Fibroblast of villous mesenchyme (primary cell): Measurements from ENCODE around the gene MRPL2. TPM values are rescaled to one million over a fixed set of nuclear protein-coding genes. Genes with fewer than 3 reads are reported as not detected.
"Not testable (repeated sequence)": the region's sequence is repeated elsewhere in the genome, so short reads cannot be mapped to it uniquely, and the experiment has no call there.

ENCODE experiments used
- DNase-seq: peaks from one replicate; pipeline ENCODE4 v3.0.0-alpha.2; 2010; ENCODE audit warnings: low read depth
- H3K4me3 ChIP-seq: 2 replicates; pipeline ENCODE4 v1.5.1; 2011; ENCODE audit warnings: low read depth, mild to moderate bottlenecking, low read length
- CTCF ChIP-seq: IDR thresholded peaks from 2 replicates; pipeline ENCODE4 v1.5.1; 2012; ENCODE audit warnings: low read depth, mild to moderate bottlenecking, low read length; ENCODE audit not compliant: insufficient read depth
- total RNA-seq: library from RNA; depleted of rRNA; stranded (reverse); fragments of >200 nt; gene quantifications from 2 replicates; pipeline ENCODE4 v1.2.3, GENCODE V29; 2012

MRPL2 gene
- total RNA-seq, 1 donor = 20.7 TPM

- no peak for TF ChIP-seq CTCF
- peak overlapping the region; percentile 93 for H3K4me3 ChIP-seq
- DNase-seq = no peak
Measured at GRCh38 chr6:43052225-43052841, 6.9 kb downstream of the MRPL2 start.

GRCh38 chr6:43050981-43051380, 8.3 kb downstream of the MRPL2 start:
- no peak for DNase-seq
- TF ChIP-seq CTCF = no peak
- H3K4me3 ChIP-seq = no peak overlapping the region

- H3K4me3 ChIP-seq = no peak overlapping the region
- no peak for TF ChIP-seq CTCF
- no peak for DNase-seq
Measured at GRCh38 chr6:43047998-43048397, 11.2 kb downstream of the MRPL2 start.

- TF ChIP-seq CTCF = no peak
- DNase-seq = no peak
- no peak overlapping the region for H3K4me3 ChIP-seq
Measured at GRCh38 chr6:43045371-43045930, 13.8 kb downstream of the MRPL2 start.

DNA sequence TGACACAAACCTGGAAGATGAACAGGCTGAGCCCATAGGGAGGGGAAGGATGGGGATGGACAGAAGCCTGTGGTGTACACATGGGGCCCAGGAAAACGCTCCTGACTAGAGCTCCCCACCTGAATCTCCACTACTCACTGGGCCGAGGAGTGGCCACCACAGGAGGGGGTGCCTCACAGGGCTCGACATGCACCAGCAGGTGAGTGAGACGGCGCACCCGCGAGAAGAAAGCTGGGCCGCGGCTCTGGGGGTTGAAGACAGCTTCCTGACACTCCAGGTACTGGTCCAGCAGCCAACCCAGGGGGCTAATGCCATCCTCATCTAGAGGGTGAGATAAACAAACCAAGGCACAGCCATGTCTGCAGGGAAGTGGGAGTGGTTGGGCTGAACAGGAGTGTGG, 15.9 kb downstream of the MRPL2 start:
- no peak overlapping the region for H3K4me3 ChIP-seq

DNA sequence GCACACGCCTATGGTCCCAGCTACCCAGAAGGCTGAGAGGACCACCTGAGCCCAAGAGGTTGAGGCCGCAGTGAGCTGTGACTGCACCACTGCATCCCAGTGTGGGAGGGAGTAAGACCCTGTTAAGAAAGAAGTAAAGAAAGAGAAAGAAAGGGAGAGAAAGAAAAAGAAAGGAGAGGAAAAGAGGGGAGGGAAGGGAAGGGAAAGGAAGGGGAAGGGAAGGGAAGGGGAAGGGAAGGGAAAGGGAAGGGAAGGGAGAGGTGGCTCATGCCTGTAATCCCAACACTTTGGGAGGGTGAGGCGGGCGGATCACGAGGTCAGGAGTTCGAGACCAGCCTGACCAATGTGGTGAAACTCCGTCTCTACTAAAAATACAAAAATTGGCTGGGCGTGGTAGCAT, 17.8 kb downstream of the MRPL2 start:
- not testable (repeated sequence) for DNase-seq, H3K4me3 ChIP-seq

More for the DNA sequence above, 15.9 kb downstream of the MRPL2 start:
- no peak for DNase-seq
- TF ChIP-seq CTCF = no peak

- no peak for TF ChIP-seq CTCF
- no peak for DNase-seq
- H3K4me3 ChIP-seq = no peak overlapping the region
Measured at GRCh38 chr6:43040542-43041257, 18.5 kb downstream of the MRPL2 start.
